HepG2 (cell line): Measurements from ENCODE around the gene GPR42. TPM values are rescaled to one million over a fixed set of nuclear protein-coding genes. Genes with fewer than 3 reads are reported as not detected.

Experiments used
- ARID5B ChIP-seq: IDR thresholded peaks from 2 replicates; pipeline ENCODE4 v1.4.0; 2020; ENCODE audit warnings: mild to moderate bottlenecking, missing genetic modification reagents
- CREM ChIP-seq, 2 experiments: sonication (generic) in 1 of 2; formaldehyde crosslinking in 1 of 2; IDR thresholded peaks; 2 replicates each; pipeline versions ENCODE4 v1.4.0 to v1.6.1; 2016 to 2020; ENCODE audit warnings: antibody characterized with exemption in 1 of 2, mild to moderate bottlenecking in 1 of 2, missing genetic modification reagents in 1 of 2
- DR1 ChIP-seq: sonication (generic); formaldehyde crosslinking; IDR thresholded peaks from 2 replicates; pipeline ENCODE4 v1.8.0; 2021; ENCODE audit warnings: mild to moderate bottlenecking, missing genetic modification reagents, inconsistent platforms
- ELF3 ChIP-seq: IDR thresholded peaks from 2 replicates; pipeline ENCODE4 v1.6.1; 2016; ENCODE audit warnings: missing genetic modification reagents, missing compliant biosample characterization
- FOXP1 ChIP-seq, 2 experiments: fragments of 450-650 bp in 1 of 2; IDR thresholded peaks; 2 replicates each; pipeline ENCODE4 v1.6.1; 2017 to 2018; ENCODE audit warnings: antibody characterized with exemption in 1 of 2
- HNF4G ChIP-seq, 2 experiments: sonication (generic) in 1 of 2; formaldehyde crosslinking in 1 of 2; IDR thresholded peaks; 2 replicates each; pipeline versions ENCODE4 v1.4.0 to v1.6.1; 2011 to 2020; ENCODE audit warnings: borderline replicate concordance in 2 of 2, low read depth in 2 of 2, mild to moderate bottlenecking in 2 of 2, low read length in 1 of 2, missing genetic modification reagents in 1 of 2, moderate library complexity in 1 of 2
- KMT2A ChIP-seq: sonication (generic); formaldehyde crosslinking; IDR thresholded peaks from 2 replicates; pipeline ENCODE4 v1.4.0; 2020; ENCODE audit warnings: missing genetic modification reagents
- NR2F1 ChIP-seq, 2 experiments: fragments of 450-650 bp in 1 of 2; formaldehyde crosslinking in 1 of 2; IDR thresholded peaks; 2 replicates each; pipeline versions ENCODE4 v1.5.0 to v1.6.1; 2016 to 2020; ENCODE audit warnings: mild to moderate bottlenecking in 1 of 2, missing compliant biosample characterization in 1 of 2, missing genetic modification reagents in 1 of 2, moderate library complexity in 1 of 2
- PAXIP1 ChIP-seq: sonication (generic); formaldehyde crosslinking; conservative IDR thresholded peaks from 2 replicates; pipeline ENCODE4 v1.4.0; 2020; ENCODE audit warnings: mild to moderate bottlenecking, missing genetic modification reagents, moderate library complexity
- SALL1 ChIP-seq: sonication (generic); formaldehyde crosslinking; IDR thresholded peaks from 2 replicates; pipeline ENCODE4 v1.8.0; 2022; ENCODE audit warnings: mild to moderate bottlenecking, missing genetic modification reagents
- SKIL ChIP-seq: sonication (generic); formaldehyde crosslinking; IDR thresholded peaks from 2 replicates; pipeline ENCODE4 v1.8.0; 2022; ENCODE audit warnings: missing genetic modification reagents, mild to moderate bottlenecking, moderate library complexity, borderline replicate concordance
- SP1 ChIP-seq, 2 experiments: fragments of 450-650 bp in 1 of 2; sonication (generic) in 1 of 2; formaldehyde crosslinking in 1 of 2; IDR thresholded peaks; 2 replicates each; pipeline versions ENCODE4 v1.4.0 to v1.6.1; 2016 to 2020; ENCODE audit warnings: missing genetic modification reagents in 1 of 2
- ZBTB42 ChIP-seq: sonication (generic); formaldehyde crosslinking; IDR thresholded peaks from 2 replicates; pipeline ENCODE4 v1.5.0; 2020; ENCODE audit warnings: mild to moderate bottlenecking, missing genetic modification reagents
- ZFX ChIP-seq: sonication (generic); formaldehyde crosslinking; IDR thresholded peaks from 2 replicates; pipeline ENCODE4 v1.4.0; 2020; ENCODE audit warnings: mild to moderate bottlenecking, low read depth, missing genetic modification reagents, moderate library complexity
- ZNF253 ChIP-seq: sonication (generic); formaldehyde crosslinking; IDR thresholded peaks from 2 replicates; pipeline ENCODE4 v1.8.0; 2022; ENCODE audit warnings: mild to moderate bottlenecking, missing genetic modification reagents, borderline replicate concordance
- ZNF317 ChIP-seq: sonication (generic); formaldehyde crosslinking; IDR thresholded peaks from 2 replicates; pipeline ENCODE4 v1.5.0; 2020; ENCODE audit warnings: mild to moderate bottlenecking, missing genetic modification reagents
- polyA plus RNA-seq, 8 experiments: library from polyadenylated mRNA; depleted of rRNA in 3 of 8; stranded (reverse) in 7 of 8; unstranded in 1 of 8; fragments of >200 nt; fragmentation: Illumina TruSeq in 4 of 8; extraction: Trizol in 4 of 8; gene quantifications; 2 replicates each; pipeline versions ENCODE4 v1.2.1 to v1.2.3, GENCODE V29; 2011 to 2016; ENCODE audit warnings: low read depth in 4 of 8, missing spikeins in 1 of 8, mixed read lengths in 1 of 8; ENCODE audit not compliant: insufficient read depth in 1 of 8
- total RNA-seq, 5 experiments: library from RNA; depleted of rRNA; stranded (reverse); fragments of >200 nt; fragmentation: Illumina TruSeq; extraction: Trizol; gene quantifications; 2 replicates each; pipeline ENCODE4 v1.2.3, GENCODE V29; 2016; ENCODE audit warnings: low read depth in 1 of 5

Gene GPR42
- total and polyA plus RNA-seq, 2 of the 13 experiments (the other 11 are each of a cell fraction or from before 2014, with no cell fraction given) = not detected

- TF ChIP-seq ZNF317 (CRISPR knock-in tag) = 0 out of 2 replicates have a peak, but pooled peaks have one; percentile 42
- TF ChIP-seq SKIL (CRISPR knock-in tag) = peak; percentile 30; the same call in 1 of the 2 replicates
- TF ChIP-seq SP1 (IDR thresholded peaks at IDR 0.05) = no peak
- no peak for TF ChIP-seq SP1 (CRISPR knock-in tag; IDR thresholded peaks at IDR 0.05)
- no peak for TF ChIP-seq DR1
- peak; percentile 64 for TF ChIP-seq ARID5B (CRISPR knock-in tag)
- peak; percentile 82 for TF ChIP-seq SALL1 (CRISPR knock-in tag)
- TF ChIP-seq FOXP1 (IDR thresholded peaks at IDR 0.05) = no peak
- no peak; the same call in 1 of the 2 replicates for TF ChIP-seq FOXP1 (CRISPR knock-in tag; IDR thresholded peaks at IDR 0.05)
- no peak for TF ChIP-seq ZBTB42 (CRISPR knock-in tag)
- TF ChIP-seq ZNF253 = no peak
- peak; percentile 38; the same call in 1 of the 2 replicates for TF ChIP-seq HNF4G (IDR thresholded peaks at IDR 0.05; ENCODE audit: borderline replicate concordance, low read depth, low read length)
- TF ChIP-seq HNF4G (CRISPR knock-in tag; IDR thresholded peaks at IDR 0.05; ENCODE audit: borderline replicate concordance, low read depth) = no peak
- TF ChIP-seq ELF3 (CRISPR knock-in tag) = no peak
- TF ChIP-seq KMT2A (CRISPR knock-in tag) = no peak
- TF ChIP-seq CREM (IDR thresholded peaks at IDR 0.05) = 0 out of 2 replicates have a peak, but pooled peaks have one; percentile 14
- TF ChIP-seq CREM (CRISPR knock-in tag; IDR thresholded peaks at IDR 0.05) = no peak
- TF ChIP-seq PAXIP1 (CRISPR knock-in tag) = peak; percentile 42
- no peak for TF ChIP-seq ZFX (CRISPR knock-in tag)
- 0 out of 4 replicates have a peak, but pooled peaks of 1 of the 2 experiments have one; percentile 21 for TF ChIP-seq NR2F1 (CRISPR knock-in tag; IDR thresholded peaks at IDR 0.05)
Measured at GRCh38 chr19:35389192-35389861, 18.5 kb downstream of the GPR42 start (continued).
